ENCODE results near the gene MAGI2. TPM values are rescaled to one million over a fixed set of nuclear protein-coding genes. Genes with fewer than 3 reads are reported as not detected.

The MAGI2 gene
- total RNA-seq, 1 donor from 2014 or later: 64.2 TPM

- H3K36me3 Mint-ChIP-seq (ENCODE audit: unreplicated experiment): no peaks in the 10 kb centered on the region
- H3K27ac Mint-ChIP-seq (ENCODE audit: unreplicated experiment): no peak overlapping the region
- no peak overlapping the region for H3K4me3 Mint-ChIP-seq (ENCODE audit: unreplicated experiment)
- H3K4me1 Mint-ChIP-seq (ENCODE audit: low read depth, unreplicated experiment): no peaks in the 10 kb centered on the region
- no peaks in the 10 kb centered on the region for H3K9me3 Mint-ChIP-seq (ENCODE audit: unreplicated experiment)
- DNase-seq: no peak
- TF ChIP-seq CTCF (IDR thresholded peaks at IDR 0.05; ENCODE audit: partially characterized antibody, unreplicated experiment): no peak
- H3K27me3 Mint-ChIP-seq (ENCODE audit: unreplicated experiment): no peaks in the 10 kb centered on the region
Observed at GRCh38 chr7:79292834-79293233, 160.6 kb downstream of the MAGI2 start.

- H3K9me3 Mint-ChIP-seq (ENCODE audit: unreplicated experiment): no peaks in the 10 kb centered on the region
- no peak overlapping the region for H3K4me3 Mint-ChIP-seq (ENCODE audit: unreplicated experiment)
- H3K27me3 Mint-ChIP-seq (ENCODE audit: unreplicated experiment): no peaks in the 10 kb centered on the region
- DNase-seq: no peak
- no peak for TF ChIP-seq CTCF (IDR thresholded peaks at IDR 0.05; ENCODE audit: partially characterized antibody, unreplicated experiment)
- no peak overlapping the region for H3K27ac Mint-ChIP-seq (ENCODE audit: unreplicated experiment)
- H3K36me3 Mint-ChIP-seq (ENCODE audit: unreplicated experiment): no peaks in the 10 kb centered on the region
- H3K4me1 Mint-ChIP-seq (ENCODE audit: low read depth, unreplicated experiment): no peaks in the 10 kb centered on the region
Observed at GRCh38 chr7:79291498-79291865, 162.0 kb downstream of the MAGI2 start.

- TF ChIP-seq CTCF (IDR thresholded peaks at IDR 0.05; ENCODE audit: partially characterized antibody, unreplicated experiment): no peak
- H3K27ac Mint-ChIP-seq (ENCODE audit: unreplicated experiment): no peak overlapping the region
- DNase-seq: no peak
- no peaks in the 10 kb centered on the region for H3K27me3 Mint-ChIP-seq (ENCODE audit: unreplicated experiment)
- H3K4me3 Mint-ChIP-seq (ENCODE audit: unreplicated experiment): no peak overlapping the region
- no peaks in the 10 kb centered on the region for H3K9me3 Mint-ChIP-seq (ENCODE audit: unreplicated experiment)
- no peaks in the 10 kb centered on the region for H3K36me3 Mint-ChIP-seq (ENCODE audit: unreplicated experiment)
- H3K4me1 Mint-ChIP-seq (ENCODE audit: low read depth, unreplicated experiment): no peaks in the 10 kb centered on the region
Observed at GRCh38 chr7:79290841-79291497, 162.5 kb downstream of the MAGI2 start.

DNA sequence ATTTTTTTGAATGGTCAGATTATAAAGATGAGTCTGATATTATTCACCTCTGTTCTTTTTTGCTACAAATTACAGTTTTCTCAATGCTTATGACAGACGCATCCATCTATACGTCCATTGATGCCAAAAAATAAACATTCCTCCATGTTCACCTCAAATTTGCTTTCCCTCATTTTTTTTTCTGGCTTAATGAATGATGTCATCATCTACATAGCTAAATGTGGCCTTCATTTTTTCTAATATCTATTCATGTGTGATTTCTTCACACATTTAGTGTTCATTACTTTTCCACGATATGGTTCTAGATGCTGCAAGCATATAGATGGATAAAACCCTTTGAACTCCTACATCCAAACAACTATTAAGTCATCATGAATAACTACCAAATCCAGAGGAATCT is 163.1 kb downstream of the MAGI2 start:
- Mint-ChIP-seq H3K4me3 (ENCODE audit: unreplicated experiment) (no peak overlapping the region), H3K27me3 (ENCODE audit: unreplicated experiment) (no peaks in the 10 kb centered on the region), H3K4me1 (ENCODE audit: low read depth, unreplicated experiment) (no peaks in the 10 kb centered on the region), H3K9me3 (ENCODE audit: unreplicated experiment) (no peaks in the 10 kb centered on the region), H3K36me3 (ENCODE audit: unreplicated experiment) (no peaks in the 10 kb centered on the region), H3K27ac (ENCODE audit: unreplicated experiment) (no peak overlapping the region)
- DNase-seq: no peak
- TF ChIP-seq CTCF (IDR thresholded peaks at IDR 0.05; ENCODE audit: partially characterized antibody, unreplicated experiment): no peak

DNA sequence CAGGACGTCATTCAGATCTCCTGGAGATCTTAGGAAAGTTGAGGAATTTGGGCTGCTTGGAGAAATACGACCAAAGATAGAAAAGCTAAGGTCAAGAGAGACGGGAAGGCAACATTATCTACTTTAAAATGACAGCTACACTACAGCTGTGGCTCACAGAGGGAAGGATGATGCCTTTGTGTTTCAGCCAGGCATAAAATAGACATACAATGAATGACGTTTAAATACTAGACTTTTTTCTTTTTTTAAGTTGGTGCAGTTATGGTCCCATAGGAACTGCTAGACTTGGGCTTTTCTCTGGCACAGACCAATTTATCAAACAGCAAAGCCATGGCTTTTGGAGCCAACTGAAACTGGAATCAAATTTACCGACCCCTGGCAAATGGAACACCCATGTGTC is 164.8 kb downstream of the MAGI2 start:
- Mint-ChIP-seq H3K27ac (ENCODE audit: unreplicated experiment) (no peak overlapping the region), H3K4me3 (ENCODE audit: unreplicated experiment) (no peak overlapping the region), H3K9me3 (ENCODE audit: unreplicated experiment) (no peaks in the 10 kb centered on the region), H3K36me3 (ENCODE audit: unreplicated experiment) (no peaks in the 10 kb centered on the region), H3K4me1 (ENCODE audit: low read depth, unreplicated experiment) (no peaks in the 10 kb centered on the region), H3K27me3 (ENCODE audit: unreplicated experiment) (no peaks in the 10 kb centered on the region)
- DNase-seq: no peak
- TF ChIP-seq CTCF (IDR thresholded peaks at IDR 0.05; ENCODE audit: partially characterized antibody, unreplicated experiment): no peak

All from glutamatergic neuron (in vitro differentiated cells).